Activated CD4-positive, alpha-beta T cell treated with anti-CD3 and anti-CD28 coated beads, Interleukin-2, amount 50 U/mL, for 4 hours (primary cell): ENCODE results near the gene IGSF23.
"Not testable (repeated sequence)": the region's sequence is repeated elsewhere in the genome, so short reads cannot be mapped to it uniquely, and the experiment has no call there.

ENCODE experiments used
- DNase-seq, 2 experiments: peaks; one replicate each; pipeline ENCODE4 v3.0.0-alpha.2; 2020

Gene IGSF23

DNA sequence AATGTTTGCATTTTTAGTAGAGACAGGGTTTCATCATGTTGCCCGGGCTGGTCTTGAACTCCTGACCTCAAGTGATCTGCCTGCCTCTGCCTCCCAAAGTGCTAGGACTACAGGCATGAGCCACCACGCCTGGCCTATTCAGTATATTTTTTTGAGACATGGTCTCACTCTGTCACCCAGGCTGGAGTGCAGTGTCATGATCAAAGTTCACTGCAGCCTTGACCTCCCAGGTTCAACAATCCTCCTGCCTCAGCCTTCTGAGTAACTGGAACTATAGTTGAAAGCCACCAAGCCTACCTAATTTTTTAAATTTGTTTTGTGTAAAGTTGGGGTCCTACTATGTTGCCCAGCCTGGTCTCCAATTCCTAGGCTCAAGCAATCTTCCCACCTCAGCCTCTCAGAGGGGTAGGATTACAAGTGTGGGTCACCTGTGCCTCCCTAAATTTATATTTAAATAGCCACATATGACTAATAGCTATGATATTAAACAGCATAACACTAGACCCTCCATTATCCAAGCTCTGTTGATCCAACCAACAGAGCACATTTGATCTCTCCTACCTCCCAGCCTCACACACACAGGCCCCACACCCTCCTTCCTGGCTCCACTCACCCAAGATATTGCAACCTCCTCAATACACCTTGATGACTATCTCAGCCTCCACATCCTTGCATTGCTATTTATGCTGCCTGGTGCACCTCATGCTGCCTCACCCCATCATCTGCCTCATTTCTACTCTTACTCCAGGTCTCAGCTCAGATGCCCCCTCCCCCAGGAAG is 55.8 kb downstream of the IGSF23 start:
- no peak for DNase-seq

DNA sequence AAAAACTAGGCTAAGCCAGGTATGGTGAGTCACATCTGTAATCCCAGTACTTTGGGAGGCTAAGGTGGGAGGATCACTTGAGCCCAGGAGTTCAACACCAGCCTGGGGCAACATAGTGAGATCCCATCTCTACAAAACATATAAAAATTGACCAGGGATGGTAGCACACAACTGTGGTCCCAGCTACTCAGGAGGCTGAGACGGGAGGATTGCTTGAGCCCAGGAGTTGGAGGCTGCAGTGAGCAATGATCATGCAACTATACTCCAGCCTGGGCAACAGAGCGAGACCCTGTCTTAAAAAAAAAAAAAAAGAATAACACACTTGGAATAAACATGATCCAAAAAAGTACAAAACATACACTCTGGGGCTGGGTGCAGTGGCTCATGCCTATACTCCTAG is 56.7 kb downstream of the IGSF23 start:
- DNase-seq = not testable (repeated sequence)

DNA sequence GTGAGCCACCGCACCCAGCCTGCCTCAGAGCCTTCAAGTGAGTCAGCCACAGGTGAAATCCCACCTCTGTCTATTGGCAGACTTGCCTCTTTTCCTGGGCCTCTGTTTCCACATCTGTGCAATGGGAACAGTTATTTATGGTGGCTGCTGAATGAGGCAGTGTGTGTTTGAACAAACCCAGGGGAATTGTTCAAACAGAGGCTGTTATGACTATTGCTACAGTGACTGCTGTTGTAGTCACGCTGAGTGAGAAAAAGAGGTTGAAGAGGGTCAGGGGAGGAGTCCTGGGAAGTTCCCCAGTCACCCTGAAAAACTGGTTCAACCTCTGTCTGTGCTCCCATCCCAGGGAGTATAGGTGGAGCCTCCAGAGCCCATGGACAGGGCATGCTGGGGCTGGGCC is 58.0 kb downstream of the IGSF23 start, which contains the start of gene CEACAM19:
TSS of gene CEACAM19 (plus strand) at position 83 of the 400 bp plus-strand sequence. CDS start 450 bp downstream, outside the sequence.
- DNase-seq = no peak

DNA sequence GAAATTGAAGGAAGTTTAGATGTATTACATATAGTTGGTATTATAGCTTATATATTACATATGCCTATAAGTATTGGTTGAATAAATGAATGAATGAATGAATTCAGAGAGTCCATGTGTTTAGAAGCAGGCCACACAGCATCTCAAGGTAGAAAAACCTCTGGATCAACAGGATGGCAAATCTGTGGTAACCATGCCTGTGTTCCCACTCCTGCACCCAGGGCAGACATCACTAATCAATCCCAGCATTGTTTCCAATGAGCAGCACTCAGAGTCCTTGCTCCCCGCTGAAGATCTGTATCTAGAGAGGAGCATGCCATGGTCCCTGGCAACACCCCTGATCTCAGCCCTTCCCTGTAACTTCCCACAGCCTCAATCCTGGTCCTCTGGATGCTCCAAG is 58.9 kb downstream of the IGSF23 start:
- DNase-seq = no peak

DNA sequence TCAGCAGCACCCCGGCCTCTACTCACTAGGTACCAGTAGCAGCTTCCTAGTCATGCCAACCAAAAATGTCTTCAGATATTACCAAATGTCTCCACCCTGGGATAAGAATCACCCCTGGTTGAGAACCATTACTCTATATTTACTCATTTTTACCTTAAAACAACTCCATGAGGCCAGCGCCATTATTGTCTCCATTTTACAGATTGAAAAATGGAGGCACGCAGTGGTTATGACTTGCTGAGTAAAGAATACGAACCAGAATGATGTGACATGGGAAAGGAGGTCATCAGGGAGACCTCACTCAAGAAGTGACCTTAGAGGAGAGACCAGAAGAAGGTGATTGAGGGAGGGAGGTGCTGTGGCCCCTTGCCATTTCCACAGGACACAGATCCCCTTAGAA is 60.1 kb downstream of the IGSF23 start:
- DNase-seq = no peak

DNA sequence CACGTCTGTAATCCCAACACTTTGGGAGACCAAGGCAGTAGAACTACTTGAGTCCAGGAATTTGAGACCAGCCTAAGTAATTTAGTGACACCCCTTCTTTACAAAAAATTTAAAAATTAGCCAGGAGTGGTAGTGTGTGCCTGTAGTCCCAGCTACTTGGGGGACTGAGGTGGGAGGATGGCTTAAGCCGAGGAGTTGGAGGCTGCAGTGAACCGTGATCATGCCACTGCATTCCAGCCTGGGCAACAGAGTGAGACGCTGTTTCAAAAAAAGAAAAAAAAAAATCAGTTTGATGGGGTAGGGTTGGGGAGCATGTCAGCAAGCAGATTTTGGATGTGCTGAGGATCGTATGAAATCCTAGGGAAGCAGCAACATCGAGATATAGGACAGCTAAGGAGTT is 62.2 kb downstream of the IGSF23 start:
- DNase-seq = no peak

DNA sequence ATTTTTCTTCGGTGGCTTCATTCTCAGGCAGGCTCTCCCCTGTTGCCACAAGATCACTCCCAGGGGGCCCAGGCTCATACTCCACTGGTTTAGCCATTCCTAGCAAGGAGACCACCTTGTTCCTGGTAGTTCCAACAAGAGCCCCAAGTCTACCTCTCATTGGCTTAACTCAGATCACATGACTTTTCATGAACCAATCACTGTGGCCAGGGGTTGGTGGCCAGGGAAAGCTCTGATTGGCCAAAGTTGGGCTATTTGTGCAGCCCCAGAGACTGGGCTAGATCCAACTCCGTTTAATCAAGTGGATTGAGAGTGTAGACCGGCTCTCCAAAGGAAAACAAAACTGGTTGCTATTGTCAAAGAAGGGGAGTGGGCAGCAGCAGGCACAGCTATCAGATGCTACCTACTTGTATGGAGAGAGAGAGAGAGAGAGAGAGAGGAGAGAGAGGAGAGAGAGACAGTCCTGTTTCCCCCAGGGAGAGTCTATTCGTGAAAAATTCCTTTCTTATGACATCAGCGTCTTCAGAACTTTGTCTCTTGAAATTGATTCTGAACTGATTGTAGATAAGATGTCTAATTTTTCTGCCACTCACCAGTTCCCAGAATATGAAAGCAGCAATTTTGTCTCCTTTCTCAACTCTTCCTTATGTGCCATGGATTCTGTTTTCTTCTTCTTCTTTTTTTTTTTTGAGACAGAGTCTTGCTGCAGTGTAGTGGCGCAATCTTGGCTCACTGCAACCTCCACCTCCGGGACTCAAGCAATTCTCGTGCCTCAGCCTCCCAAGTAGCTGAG is 63.9 kb downstream of the IGSF23 start:
- DNase-seq = no peak

DNA sequence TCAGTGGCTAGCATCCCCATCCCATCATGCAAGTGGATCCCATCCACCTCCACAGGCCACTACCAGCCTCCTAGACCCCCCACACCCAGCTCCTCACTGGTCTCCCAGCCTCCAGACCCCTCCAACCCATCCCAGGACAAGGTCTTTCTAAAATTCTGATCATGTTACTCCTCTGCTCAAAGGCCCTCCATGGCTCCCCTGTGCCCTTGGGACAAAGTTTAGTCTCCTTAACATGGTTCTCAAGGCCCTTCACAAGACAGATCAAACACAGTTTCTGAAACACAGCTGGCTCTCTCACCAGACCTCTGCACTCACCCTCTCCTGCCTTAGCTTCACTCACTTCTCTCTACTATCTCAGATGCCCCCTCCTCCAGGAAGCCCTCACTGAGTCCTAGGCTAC is 67.2 kb downstream of the IGSF23 start:
- no peak for DNase-seq

DNA sequence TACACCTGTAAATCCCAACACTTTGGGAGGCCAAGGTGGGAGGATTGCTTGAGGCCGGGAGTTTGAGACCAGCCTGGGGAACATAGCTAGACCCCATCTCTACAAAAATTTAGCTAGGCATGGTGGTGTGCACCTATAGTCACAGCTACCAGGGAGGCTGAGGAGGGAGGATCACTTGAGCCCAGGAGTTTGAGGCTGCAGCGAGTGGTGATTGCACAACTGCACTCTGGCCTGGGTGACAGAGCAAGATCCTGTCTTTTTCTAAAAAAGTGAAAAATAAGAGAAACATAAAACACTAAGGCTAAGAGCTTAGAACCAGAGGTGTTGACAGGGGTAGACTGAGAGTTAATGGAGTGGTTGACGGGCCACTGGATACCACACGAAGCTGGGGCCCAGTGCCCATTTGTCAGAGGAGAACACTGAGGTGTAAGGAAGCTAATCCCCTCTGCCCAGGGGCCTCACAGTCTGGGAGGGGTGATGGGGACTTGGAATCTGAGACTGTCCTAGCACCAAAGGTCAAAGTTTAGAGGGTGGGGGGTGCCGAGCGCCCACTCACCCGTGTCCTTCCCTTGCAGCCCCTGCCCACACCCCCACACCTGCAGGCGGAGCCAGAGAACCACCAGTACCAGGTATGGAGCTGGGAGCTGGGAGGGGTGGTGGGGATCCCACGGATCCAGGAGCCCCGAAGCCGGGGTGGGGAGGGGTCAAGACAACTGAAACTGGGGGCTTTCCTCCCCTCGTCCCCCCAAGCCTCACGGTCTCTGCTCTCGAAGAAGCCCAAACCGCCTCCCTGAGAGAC is 68.8 kb downstream of the IGSF23 start:
- DNase-seq = no peak

DNA sequence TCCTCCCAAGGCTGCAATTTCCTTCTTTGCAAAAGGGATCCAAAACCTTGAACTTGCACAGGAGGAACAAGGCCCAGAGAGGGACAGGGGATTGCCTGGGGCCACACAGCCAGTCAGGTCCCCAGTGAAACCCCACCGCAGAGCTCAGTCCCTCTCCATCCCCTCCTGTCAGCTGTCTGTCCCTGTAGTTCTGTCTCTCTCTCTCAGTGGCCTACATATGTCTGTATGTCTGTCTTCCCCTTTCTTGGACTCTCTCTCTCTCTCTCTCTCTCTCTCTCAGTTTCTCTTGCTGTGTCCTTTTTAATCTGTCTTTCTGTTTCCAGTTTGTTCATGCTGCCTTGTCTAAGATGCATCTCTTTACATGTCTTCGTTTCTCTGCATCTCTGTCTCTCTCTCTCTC is 69.4 kb downstream of the IGSF23 start:
- DNase-seq = no peak

DNA sequence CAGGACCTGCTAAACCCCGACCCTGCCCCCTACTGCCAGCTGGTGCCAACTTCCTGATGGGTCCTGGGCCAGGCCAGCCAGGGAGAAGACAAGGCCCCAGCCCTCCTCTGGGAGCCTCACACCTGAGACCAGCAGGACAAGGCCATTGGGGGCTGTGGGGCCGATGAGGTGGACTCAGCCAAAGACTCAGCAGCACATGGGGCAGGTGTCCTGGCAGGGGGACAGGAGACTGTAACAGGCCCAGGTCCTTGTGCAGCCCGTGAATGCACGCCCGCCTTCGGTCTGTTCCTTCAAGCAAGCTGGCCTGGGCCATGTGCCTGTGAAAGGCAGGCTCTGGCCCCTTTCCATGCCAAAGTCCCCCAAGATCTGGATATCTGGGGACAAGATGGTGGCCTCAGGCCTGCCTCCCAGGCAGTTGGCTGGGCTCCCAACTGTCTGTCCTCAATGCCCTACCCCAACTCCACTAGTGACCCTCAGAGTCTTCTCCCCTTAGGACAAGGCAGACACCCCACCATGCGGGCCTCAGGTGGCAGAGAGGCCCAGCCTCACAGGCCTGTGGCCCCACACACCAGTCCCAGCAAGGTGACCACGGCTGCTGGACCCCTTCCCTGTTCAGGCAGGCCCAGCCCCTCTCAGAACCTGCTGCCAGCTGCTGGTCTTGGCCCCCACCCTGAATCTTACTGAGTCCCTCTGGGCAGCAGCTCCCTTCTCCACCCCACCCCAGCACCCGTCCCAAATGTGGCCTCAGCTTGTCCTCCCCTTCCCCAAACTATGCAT is 70.3 kb downstream of the IGSF23 start:
- no peak for DNase-seq

DNA sequence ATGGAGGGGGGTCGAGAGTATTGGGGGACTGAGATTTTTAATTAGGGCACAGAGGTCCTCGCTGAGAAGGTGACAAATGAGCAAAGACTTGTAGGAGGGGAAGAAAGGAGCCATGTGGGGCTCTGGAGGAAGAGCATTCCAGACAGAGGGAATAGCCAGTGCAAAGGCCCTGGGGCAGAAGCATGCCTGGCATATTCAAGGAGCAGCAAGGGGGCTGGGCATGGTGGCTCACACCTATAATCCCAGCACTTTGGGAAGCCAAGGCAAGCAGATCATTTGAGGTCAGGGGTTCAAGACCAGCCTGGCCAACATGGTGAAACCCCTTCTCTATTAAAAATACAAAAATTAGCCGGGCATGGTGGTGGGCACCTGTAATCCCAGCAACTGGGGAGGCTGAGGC is 71.0 kb downstream of the IGSF23 start:
- not testable (repeated sequence) for DNase-seq

DNA sequence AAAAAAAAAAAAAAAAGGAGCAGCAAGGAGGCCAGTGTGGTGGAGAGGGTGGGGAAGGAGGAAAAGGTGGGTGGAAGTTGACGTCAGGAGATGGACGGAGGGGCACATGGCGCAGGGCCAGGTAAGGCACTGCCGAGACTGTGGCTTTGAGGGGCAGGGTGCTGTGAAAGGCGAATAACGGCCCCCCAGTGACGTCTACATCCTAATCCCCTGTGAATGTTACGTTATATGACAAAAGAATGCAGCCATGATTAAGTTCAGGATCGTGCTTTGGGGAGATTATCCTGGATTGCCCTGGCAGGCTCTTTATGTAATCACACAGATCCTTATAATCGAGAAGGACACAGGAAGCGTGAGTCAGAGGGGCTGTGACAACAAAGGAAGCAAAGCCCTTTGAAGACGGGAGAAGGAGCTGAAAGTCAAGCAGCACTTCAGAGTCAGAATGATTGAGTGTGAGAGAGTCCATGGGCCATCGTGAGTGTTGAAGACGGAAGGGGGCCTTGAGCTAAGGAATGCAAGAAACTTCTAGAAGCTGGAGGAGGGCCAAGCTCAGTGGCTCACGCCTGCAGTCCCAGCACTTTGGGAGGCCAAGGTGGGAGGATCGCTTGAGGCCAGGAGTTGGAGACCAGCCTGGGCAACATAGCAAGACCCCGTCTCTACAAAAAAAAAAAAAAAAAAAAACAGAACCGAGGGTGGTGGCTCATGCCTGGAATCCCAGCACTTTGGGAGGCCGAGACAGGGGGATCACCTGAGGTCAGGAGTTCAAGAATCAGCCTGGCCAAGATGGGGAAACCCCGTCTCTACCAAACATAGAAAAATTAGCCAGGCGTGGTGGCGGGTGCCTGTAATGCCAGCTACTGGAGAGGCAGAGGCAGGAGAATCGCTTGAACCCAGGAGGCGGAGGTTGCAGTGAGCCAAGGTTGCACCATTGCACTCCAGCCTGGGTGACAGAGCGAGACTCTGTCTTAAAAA is 71.8 kb downstream of the IGSF23 start:
- no peak for DNase-seq

DNA sequence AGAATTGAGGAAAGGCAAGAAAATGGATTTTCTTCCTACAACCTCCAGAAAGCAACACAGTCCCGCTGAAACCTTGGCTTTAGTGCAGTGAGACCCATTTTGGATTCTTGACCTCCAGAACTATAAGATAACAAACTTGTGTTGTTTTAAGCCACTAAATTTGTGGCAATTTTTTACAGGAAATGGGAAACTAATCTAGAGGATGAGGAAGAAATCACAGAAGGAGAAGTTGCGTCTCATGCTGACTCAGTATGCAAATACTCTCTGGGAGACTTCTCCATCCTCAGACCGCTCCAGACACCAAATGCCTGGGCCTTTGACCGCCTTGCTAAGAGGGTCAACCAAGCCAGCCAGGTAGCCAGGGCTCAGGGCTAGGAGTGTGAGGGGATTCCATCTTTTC is 72.5 kb downstream of the IGSF23 start:
- no peak for DNase-seq
